ENCODE measurements around the gene SLC9A8.

DNA sequence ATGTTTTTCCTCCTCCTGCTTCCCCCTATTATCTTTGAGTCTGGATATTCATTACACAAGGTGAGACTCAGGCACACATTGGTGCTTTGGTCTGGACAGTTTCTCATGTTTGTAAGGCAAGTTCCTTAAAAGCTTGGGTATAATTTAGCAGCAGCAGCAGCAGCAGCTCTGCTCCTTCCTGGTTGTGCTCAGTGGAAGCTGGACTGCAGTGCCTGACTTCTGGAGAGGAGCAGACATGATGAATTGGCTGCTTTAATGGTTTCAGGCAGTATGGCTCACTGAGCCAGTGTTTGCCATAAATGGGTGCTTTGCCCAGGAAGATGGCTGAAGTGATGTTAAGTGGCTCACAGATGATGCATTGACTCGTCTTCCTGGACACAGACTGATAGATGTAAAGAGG is 32.4 kb downstream of the SLC9A8 start:
- TF ChIP-seq, protein P1, sequence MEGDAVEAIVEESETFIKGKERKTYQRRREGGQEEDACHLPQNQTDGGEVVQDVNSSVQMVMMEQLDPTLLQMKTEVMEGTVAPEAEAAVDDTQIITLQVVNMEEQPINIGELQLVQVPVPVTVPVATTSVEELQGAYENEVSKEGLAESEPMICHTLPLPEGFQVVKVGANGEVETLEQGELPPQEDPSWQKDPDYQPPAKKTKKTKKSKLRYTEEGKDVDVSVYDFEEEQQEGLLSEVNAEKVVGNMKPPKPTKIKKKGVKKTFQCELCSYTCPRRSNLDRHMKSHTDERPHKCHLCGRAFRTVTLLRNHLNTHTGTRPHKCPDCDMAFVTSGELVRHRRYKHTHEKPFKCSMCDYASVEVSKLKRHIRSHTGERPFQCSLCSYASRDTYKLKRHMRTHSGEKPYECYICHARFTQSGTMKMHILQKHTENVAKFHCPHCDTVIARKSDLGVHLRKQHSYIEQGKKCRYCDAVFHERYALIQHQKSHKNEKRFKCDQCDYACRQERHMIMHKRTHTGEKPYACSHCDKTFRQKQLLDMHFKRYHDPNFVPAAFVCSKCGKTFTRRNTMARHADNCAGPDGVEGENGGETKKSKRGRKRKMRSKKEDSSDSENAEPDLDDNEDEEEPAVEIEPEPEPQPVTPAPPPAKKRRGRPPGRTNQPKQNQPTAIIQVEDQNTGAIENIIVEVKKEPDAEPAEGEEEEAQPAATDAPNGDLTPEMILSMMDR (conservative IDR thresholded peaks at IDR 0.05): no peak
- no peak for TF ChIP-seq ZFX (IDR thresholded peaks at IDR 0.05)
